Measurements from ENCODE around the gene AVPR1B.

AVPR1B gene

GRCh38 chr1:206087091-206087490 lies 30.1 kb downstream of the AVPR1B start:
- H3K4me3 ChIP-seq (ENCODE audit: low read length): no peak overlapping the region
- TF ChIP-seq CTCF (conservative IDR thresholded peaks at IDR 0.05; ENCODE audit: low read depth, low read length): no peak
- no peak for DNase-seq (ENCODE audit: low read depth)

GRCh38 chr1:206083750-206084149 lies 33.4 kb downstream of the AVPR1B start:
- no peak for TF ChIP-seq CTCF (conservative IDR thresholded peaks at IDR 0.05; ENCODE audit: low read depth, low read length)
- DNase-seq (ENCODE audit: low read depth): no peak
- no peak overlapping the region for H3K4me3 ChIP-seq (ENCODE audit: low read length)

DNA sequence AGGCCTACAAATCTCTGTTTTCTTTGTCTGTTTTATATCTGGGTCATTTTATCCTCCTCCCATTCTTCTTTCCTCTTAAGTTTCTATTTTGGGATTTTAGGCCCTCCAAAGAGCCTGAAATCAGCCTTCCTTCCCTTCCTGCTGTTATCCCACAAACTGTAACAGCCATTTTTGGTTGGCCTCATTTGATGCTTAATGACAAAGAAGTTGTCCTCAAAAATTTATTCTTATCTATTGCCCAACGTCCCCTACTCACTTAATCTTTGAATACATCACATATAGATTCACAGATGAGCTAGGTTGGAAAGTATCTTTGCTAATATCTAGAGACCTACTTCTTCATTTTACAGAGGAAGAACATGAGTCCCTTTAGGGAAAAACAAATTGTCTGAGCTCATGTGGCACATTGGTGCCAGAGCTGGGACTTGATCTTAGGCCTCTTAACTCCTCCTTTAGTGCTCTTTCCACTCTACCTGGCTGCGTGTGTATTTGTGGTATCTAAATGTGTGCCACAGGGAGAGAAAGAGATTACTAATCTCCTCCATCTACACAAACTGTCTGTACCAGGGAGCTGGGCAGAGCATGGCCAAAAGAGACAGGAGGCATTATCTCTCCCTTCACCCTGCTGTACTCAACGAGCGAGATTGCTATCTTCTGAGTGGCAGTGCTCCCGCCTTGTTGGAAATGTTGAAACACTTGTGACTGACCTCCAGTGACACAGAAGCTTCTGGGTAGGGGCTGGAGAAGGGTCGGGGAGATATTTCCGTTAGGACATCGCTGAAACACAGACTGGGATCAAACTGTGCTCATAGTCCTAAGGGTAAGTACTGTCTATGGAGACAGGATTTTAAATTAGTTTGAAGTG lies 34.1 kb downstream of the AVPR1B start:
- H3K4me3 ChIP-seq (ENCODE audit: low read length): no peak overlapping the region
- TF ChIP-seq CTCF (conservative IDR thresholded peaks at IDR 0.05; ENCODE audit: low read depth, low read length): no peak
- DNase-seq (ENCODE audit: low read depth): no peak

GRCh38 chr1:206081856-206082255 lies 35.3 kb downstream of the AVPR1B start:
- TF ChIP-seq CTCF (conservative IDR thresholded peaks at IDR 0.05; ENCODE audit: low read depth, low read length): no peak
- no peak overlapping the region for H3K4me3 ChIP-seq (ENCODE audit: low read length)
- DNase-seq (ENCODE audit: low read depth): no peak

DNA sequence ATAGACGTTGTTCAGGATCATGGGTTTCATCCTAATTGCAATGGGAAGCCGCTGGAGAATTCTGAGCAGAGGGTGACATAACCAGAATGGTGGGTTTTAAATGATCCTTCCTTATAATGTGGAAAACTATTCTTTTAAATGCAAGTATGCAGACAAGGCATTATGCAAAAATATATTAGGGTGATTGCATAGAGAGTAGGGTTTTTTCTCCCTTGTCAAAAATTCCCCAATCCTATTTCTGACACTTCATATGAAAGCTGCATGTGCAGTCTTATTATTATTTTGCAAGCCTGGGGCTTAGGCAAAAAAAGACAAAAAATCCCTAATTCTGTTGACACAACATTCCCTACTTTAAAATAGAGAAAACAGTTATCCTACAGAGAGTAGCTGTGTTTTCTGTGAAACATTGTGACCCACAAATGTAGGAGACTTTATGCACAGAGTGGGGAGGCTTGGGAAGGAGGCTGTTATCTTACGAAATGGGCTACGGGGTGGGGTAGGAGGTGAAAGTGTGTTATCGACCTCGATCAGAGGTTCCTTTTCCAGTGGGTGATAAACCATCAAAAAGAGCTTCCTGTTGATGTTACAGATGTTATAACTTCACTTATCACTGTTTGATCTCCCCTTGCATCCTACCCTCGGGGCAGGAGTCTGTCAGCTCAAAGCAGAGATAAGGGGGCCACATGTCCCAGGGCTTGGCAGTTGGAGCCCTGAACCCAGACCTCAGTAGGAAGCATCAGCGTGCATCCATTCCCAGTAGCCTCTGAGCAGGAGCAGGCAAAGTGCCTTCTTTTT lies 37.0 kb downstream of the AVPR1B start:
- no peak for DNase-seq (ENCODE audit: low read depth)
- TF ChIP-seq CTCF (conservative IDR thresholded peaks at IDR 0.05; ENCODE audit: low read depth, low read length): no peak
- H3K4me3 ChIP-seq (ENCODE audit: low read length): no peak overlapping the region

- H3K4me3 ChIP-seq (ENCODE audit: low read length): no peak overlapping the region
- DNase-seq (ENCODE audit: low read depth): no peak
These were observed 38.1 kb downstream of the AVPR1B start for GRCh38 chr1:206079135-206079534.

More at GRCh38 chr1:206079135-206079534, 38.1 kb downstream of the AVPR1B start:
- TF ChIP-seq CTCF (conservative IDR thresholded peaks at IDR 0.05; ENCODE audit: low read depth, low read length): no peak
